ENCODE results near the gene L3HYPDH. TPM values are rescaled to one million over a fixed set of nuclear protein-coding genes. Genes with fewer than 3 reads are reported as not detected.
"Not testable (repeated sequence)": the region's sequence is repeated elsewhere in the genome, so short reads cannot be mapped to it uniquely, and the experiment has no call there.

L3HYPDH gene
- polyA plus RNA-seq, 1 donor = 67.4 TPM

GRCh38 chr14:59481407-59481806, 2.8 kb downstream of the L3HYPDH start:
- DNase-seq = no peak

- DNase-seq = no peak
Measured at GRCh38 chr14:59480166-59480565, 4.0 kb downstream of the L3HYPDH start.

DNA sequence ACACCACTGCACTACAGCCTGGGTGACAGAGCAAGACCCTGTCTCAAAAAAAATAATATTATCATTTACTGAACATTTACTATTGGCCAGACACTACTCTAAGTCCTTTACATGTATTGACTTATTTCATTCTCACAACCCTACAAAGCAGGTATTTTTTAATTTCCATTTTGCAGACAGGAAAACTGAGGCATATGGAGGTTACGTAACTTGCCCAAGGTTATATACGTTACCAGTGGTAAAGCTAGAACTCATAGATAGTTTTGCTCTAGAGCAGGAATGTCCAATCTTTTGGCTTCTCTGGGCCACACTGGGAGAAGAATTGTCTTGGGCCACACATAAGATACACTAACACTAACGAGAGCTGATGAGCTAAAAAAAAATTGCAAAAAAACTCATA, 5.7 kb downstream of the L3HYPDH start:
- no peak for DNase-seq

GRCh38 chr14:59475709-59476108, 8.5 kb downstream of the L3HYPDH start:
- no peak for DNase-seq

- DNase-seq = no peak
Measured at GRCh38 chr14:59474172-59474571, 10.0 kb downstream of the L3HYPDH start.

DNA sequence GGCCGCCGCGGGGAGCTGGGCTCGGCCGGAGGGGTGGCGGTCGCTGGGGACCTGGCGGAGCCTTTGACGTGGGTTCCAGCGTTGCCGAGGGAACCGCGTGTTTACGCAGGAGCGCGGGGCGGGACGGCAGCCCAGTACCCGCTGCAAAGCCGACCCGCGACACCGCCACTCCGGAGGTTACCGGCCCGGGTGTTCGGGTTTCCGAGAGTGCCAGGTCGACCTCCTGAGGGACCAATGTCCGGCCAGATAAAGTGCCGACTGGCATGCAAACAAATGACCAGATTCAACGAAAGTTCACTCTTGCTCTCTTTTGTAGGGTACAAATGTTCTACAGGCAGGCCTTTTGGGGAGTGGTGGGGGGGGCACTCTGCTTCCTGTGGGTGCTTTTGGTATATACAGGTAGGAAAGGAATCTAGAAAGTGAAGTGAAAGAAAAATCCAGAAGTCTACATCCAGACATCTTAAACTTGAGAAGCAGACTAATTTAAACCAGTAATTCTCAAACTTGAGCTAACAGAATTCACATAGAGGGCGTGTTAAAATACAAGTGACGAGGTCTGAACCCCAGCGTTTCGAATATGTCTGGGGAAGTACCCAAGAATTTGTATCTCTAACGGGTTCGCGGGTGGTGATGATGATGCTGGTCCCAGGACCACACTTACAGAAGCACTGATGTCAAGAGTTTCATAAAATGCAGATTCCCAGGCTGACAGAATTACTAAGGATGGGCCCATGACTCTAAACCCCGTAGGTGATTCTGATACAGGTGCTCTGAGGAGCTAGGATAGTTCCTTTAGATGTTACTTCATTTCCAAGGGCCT, 18.7 kb downstream of the L3HYPDH start, which contains the start of gene GPR135:
Gene GPR135 (minus strand): TSS at position 65 of the 820 bp plus-strand sequence. CDS start 154 bp downstream, outside the sequence.
- peak; percentile 48 for DNase-seq

DNA sequence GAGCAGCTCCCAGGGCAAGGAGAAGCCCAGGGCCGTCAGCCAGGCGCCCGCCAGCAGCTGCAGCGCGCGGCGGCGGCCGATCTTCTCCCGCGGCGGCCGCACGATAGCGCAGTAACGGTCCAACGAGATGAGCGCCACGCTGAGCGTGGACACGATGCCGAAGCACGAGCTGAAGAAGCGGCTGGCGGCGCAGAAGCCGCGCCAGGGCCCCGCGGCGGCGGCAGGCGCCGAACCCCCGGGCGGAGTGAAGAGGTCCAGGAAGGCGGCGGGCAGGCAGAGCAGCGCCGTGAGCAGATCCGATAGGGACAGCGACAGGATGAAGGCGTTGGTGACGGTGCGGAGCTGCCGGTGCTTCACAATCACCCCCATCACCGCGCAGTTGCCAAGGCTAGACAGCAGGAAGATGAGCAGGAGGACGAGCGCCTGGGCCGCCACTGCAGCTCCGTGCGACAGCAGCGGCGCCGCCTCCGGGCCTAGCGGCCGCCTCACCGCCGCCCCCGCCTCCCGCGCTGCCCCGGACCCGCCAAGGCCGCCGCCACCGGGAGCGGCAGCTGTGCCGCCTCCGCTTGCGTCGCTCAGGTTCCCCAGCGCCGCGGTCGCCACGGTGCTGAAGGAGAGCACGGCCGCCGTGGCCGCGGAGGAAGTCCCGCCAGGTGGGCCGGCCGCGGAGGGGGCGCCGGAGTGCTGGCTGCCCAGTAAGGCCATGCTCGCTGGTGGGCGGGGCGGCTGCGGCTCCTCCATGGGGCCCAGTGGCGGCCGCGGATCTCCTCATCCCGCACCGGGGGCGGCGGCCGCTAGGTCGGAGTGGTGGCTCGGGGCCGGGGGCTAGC, 19.5 kb downstream of the L3HYPDH start:
- DNase-seq = peak; percentile 59

DNA sequence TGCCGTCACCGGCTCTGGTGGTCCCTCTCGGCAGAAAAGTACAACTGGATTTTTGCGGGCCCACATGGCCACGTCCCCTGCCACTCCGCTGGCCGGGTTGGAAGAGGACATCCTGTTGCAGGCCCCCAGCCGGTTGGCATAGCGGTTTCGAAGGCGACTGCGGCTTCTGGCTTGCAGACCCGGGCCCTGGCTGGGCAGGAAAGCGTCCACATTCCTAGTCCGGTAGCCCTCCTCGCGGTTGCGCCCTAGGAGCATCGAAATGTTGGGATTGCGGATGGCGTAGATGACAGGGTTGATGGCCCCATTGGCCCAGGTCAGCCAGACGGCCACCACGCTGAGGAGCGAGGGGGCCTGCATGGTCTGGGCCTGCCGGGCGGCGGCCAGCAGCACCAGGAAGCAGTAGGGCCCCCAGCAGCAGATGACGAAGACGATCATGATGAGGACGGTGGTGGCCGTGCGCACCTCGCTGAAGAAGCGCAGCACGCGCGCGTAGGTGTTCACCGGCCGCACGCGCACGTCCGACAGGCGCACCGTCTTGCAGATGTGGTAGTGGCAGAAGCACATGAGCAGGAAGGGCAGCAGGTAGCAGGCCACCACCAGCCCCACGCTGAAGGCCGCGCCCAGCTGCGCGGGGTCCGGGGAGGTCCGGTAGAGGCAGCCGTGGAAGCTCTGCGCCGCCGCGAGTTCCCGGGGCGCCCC, 20.3 kb downstream of the L3HYPDH start:
- DNase-seq = no peak

DNA sequence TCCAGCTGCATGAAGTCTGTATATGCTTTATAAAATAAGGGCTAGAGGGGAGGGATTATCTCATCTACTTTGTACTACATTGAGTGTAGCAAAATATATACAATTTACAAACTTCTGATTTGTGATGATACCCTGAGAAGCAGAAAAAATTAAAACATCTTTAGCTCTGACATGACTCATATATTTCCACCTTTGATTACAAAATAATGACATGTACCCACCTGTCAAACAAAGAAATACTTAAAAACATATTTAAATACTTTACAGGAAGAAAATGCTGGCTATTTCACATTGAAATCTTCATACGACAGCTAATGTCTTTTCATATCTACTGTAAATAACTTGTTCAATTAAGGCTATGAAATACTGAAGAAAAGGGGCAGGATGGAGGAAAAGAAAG, 22.3 kb downstream of the L3HYPDH start:
- DNase-seq = no peak

DNA sequence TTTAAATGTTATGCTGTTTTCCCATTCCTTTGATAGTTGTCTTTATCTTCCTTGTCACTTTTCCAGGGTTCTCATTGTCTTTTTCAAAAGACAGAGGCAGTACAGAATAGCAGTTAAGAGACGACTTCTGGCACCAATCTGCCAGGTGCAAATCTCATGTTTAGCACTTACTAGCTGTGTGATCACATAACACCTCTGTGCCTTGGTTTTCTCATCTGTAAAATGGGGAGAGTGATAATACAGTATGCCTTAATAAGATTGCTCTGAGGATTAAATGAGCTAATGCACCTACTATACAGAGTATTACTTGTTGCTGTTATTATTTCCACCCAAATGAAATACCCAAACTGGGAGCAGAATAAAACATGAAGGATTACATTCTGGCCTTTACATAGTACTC, 23.8 kb downstream of the L3HYPDH start:
- no peak for DNase-seq

- no peak for DNase-seq
Measured at GRCh38 chr14:59458486-59458885, 25.7 kb downstream of the L3HYPDH start.

GRCh38 chr14:59455411-59455810, 28.8 kb downstream of the L3HYPDH start:
- DNase-seq = no peak

GRCh38 chr14:59454139-59454538, 30.1 kb downstream of the L3HYPDH start:
- no peak for DNase-seq

GRCh38 chr14:59451849-59452248, 32.4 kb downstream of the L3HYPDH start:
- no peak for DNase-seq

GRCh38 chr14:59450716-59451115, 33.5 kb downstream of the L3HYPDH start:
- DNase-seq = no peak

- DNase-seq = not testable (repeated sequence)
Measured at GRCh38 chr14:59448673-59449072, 35.5 kb downstream of the L3HYPDH start.

- no peak for DNase-seq
Measured at GRCh38 chr14:59439256-59439965, 44.8 kb downstream of the L3HYPDH start.

- DNase-seq = no peak
Measured at GRCh38 chr14:59438195-59438647, 46.0 kb downstream of the L3HYPDH start.

DNA sequence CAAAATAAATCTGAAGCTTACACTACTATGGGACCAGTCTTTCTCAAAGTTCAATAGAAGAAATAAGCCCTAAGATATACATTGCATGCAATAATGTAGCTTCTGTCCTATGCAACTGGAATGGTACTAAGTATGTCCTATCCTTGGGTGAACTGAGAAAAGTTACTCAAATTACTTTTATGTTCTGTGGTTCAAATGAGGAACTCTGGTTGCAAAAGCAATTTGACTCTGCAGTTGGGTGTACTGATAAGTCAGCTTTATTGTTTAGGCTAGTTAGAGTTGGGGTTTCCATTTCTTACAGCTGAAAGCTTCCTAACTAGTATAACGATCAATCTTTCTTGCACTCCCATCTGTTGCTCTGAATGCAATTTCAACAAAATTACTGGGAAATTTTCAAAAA, 48.2 kb downstream of the L3HYPDH start:
- DNase-seq = no peak

GRCh38 chr14:59435101-59435500, 49.1 kb downstream of the L3HYPDH start:
- no peak for DNase-seq

DNA sequence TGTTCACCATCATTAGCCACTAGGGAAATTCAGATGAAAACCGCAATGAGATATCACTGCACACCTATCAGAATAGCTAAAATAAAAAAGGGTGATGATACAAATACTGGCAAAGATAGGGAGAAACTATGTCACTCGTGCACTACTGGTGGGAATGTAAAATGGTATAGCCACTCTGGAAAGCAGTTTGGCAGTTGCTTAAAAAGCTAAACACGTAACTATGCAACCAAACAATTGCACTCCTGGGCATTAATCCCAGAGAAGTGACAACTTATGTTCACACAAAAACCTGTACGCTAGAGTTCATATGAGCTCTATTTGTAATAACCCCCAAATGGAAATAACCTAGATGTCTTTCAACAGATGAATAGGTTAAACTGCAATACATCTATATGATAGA, 54.4 kb downstream of the L3HYPDH start:
- no peak for DNase-seq

GRCh38 chr14:59428581-59429012, 55.6 kb downstream of the L3HYPDH start:
- no peak for DNase-seq
